HCT116 (cell line): Measurements from ENCODE around the gene MAP3K5. TPM values are rescaled to one million over a fixed set of nuclear protein-coding genes. Genes with fewer than 3 reads are reported as not detected.

Source experiments
- ATAC-seq: fragments of 200-7000 bp; cut with Tn5 transposase; 2 replicates; pipeline ENCODE4 v1.9.1; 2020; ENCODE audit warnings: mild to moderate bottlenecking, moderate library complexity
- BruUV-seq: library from RNA; stranded (reverse); fragments of 400-500 nt; replicated peaks from 2 replicates; lab custom pipeline; 2021; lab: Mats Ljungman, UMichigan
- CTCF ChIA-PET: fragments of 300-600 bp; sonication (Branson Sonifier 250); formaldehyde crosslinking; loops from one replicate; lab custom pipeline; 2021; ENCODE audit warnings: antibody characterized with exemption; lab: Charles Lee
- POLR2A ChIA-PET: fragments of 300-600, 350-600 bp; sonication (Branson Sonifier 250); formaldehyde crosslinking; loops from one replicate; lab custom pipeline; 2021; ENCODE audit warnings: antibody characterized with exemption; lab: Charles Lee
- RAD21 ChIA-PET, 2 experiments: fragments of 300-600 bp; sonication (Branson Sonifier 250); formaldehyde crosslinking; loops; one replicate each; lab custom pipeline; 2023; ENCODE audit warnings: low total read pairs in 2 of 2; ENCODE audit not compliant: uncharacterized antibody in 2 of 2, unreplicated experiment in 2 of 2, low non-redundant PET in 1 of 2; lab: Charles Lee
- DNase-seq: peaks from one replicate; pipeline ENCODE4 v3.0.0-alpha.2; 2010; ENCODE audit warnings: low read depth, low spot score
- H2AFZ ChIP-seq: fragments of 200-600 bp; shearing (Covaris generic), sonication (generic); 2 replicates; pipeline ENCODE4 v1.6.1; 2017; ENCODE audit warnings: low read depth, mixed run types, mixed read lengths, antibody characterized with exemption, low read length; ENCODE audit not compliant: poor library complexity, severe bottlenecking
- H3K27ac ChIP-seq: 2 replicates; pipeline ENCODE4 v1.5.1; 2012; ENCODE audit warnings: low read depth, low read length
- H3K27me3 ChIP-seq: fragments of 200-600 bp; sonication (generic); 2 replicates; pipeline ENCODE4 v1.6.1; 2016; ENCODE audit warnings: mixed run types, low read length, mixed read lengths; ENCODE audit not compliant: insufficient read depth
- H3K36me3 ChIP-seq, 2 experiments: fragments of 200-500 bp in 1 of 2; fragments of 200-600 bp in 1 of 2; sonication (Bioruptor generic) in 1 of 2; sonication (generic) in 1 of 2; 2 replicates each; pipeline versions ENCODE4 v1.5.1 to v1.6.1; 2014 to 2016; ENCODE audit warnings: low read length in 2 of 2, inconsistent platforms in 1 of 2, mixed read lengths in 1 of 2, mixed run types in 1 of 2; ENCODE audit not compliant: insufficient read depth in 2 of 2, control insufficient read depth in 1 of 2
- H3K4me1 ChIP-seq, 2 experiments: fragments of 200-600 bp in 1 of 2; sonication (generic) in 1 of 2; 2 replicates each; pipeline versions ENCODE4 v1.5.1 to v1.6.1; 2012 to 2017; ENCODE audit warnings: low read length in 2 of 2, inconsistent platforms in 1 of 2, mild to moderate bottlenecking in 1 of 2, mixed read lengths in 1 of 2, mixed run types in 1 of 2, moderate library complexity in 1 of 2; ENCODE audit not compliant: insufficient read depth in 2 of 2, control insufficient read depth in 1 of 2
- H3K4me2 ChIP-seq: fragments of 200-600 bp; sonication (generic); 2 replicates; pipeline ENCODE4 v1.6.1; 2017; ENCODE audit warnings: mixed run types, low read length, mixed read lengths
- H3K4me3 ChIP-seq, 2 experiments: fragments of 200-600 bp in 1 of 2; sonication (generic) in 1 of 2; replicated peaks in 1 of 2; 2 replicates each; pipeline ENCODE4 v1.5.1; 2011 to 2016; ENCODE audit warnings: low read length in 2 of 2, control low read depth in 1 of 2, low read depth in 1 of 2, mild to moderate bottlenecking in 1 of 2, mixed read lengths in 1 of 2, mixed run types in 1 of 2
- H3K79me2 ChIP-seq: fragments of 200-600 bp; sonication (generic); 2 replicates; pipeline ENCODE4 v1.6.1; 2017; ENCODE audit warnings: mild to moderate bottlenecking, mixed run types, low read length, moderate library complexity, mixed read lengths; ENCODE audit not compliant: insufficient read depth
- H3K9ac ChIP-seq: fragments of 200-600 bp; sonication (generic); 2 replicates; pipeline ENCODE4 v1.6.1; 2016; ENCODE audit warnings: low read length, mixed read lengths
- H3K9me2 ChIP-seq: fragments of 200-600 bp; sonication (generic), shearing (Covaris generic); 2 replicates; pipeline ENCODE4 v1.6.1; 2017; ENCODE audit warnings: mixed run types, mild to moderate bottlenecking, moderate library complexity; ENCODE audit not compliant: insufficient read depth
- H3K9me3 ChIP-seq, 2 experiments: fragments of 200-500 bp in 1 of 2; fragments of 200-600 bp in 1 of 2; sonication (Bioruptor generic) in 1 of 2; sonication (generic) in 1 of 2; 2 replicates each; pipeline ENCODE4 v1.6.1; 2014 to 2017; ENCODE audit warnings: low read length in 2 of 2, mixed read lengths in 2 of 2, inconsistent platforms in 1 of 2, low read depth in 1 of 2, mild to moderate bottlenecking in 1 of 2, mixed run types in 1 of 2, moderate library complexity in 1 of 2; ENCODE audit not compliant: control insufficient read depth in 1 of 2, insufficient read depth in 1 of 2
- H4K20me1 ChIP-seq: fragments of 200-600 bp; sonication (generic), shearing (Covaris generic); 2 replicates; pipeline ENCODE4 v1.6.1; 2017; ENCODE audit warnings: mixed run types, mild to moderate bottlenecking, moderate library complexity; ENCODE audit not compliant: insufficient read depth
- CBX3 ChIP-seq: IDR thresholded peaks from 2 replicates; pipeline ENCODE4 v1.6.1; 2012; ENCODE audit warnings: low read depth
- EGR1 ChIP-seq: IDR thresholded peaks from 2 replicates; pipeline ENCODE4 v1.6.1; 2012; ENCODE audit warnings: low read depth
- EZH2 ChIP-seq: fragments of 200-600 bp; sonication (generic); IDR thresholded peaks from 2 replicates; pipeline ENCODE4 v1.6.1; 2017; ENCODE audit warnings: antibody characterized with exemption, mixed run types
- MAX ChIP-seq: IDR thresholded peaks from 2 replicates; pipeline ENCODE4 v1.6.1; 2012
- RAD21 ChIP-seq: IDR thresholded peaks from 2 replicates; pipeline ENCODE4 v1.6.1; 2012; ENCODE audit warnings: low read depth, mild to moderate bottlenecking
- REST ChIP-seq: IDR thresholded peaks from 2 replicates; pipeline ENCODE4 v1.6.1; 2012; ENCODE audit warnings: low read depth
- SIN3A ChIP-seq: IDR thresholded peaks from 2 replicates; pipeline ENCODE4 v1.6.1; 2012; ENCODE audit warnings: low read depth
- intact Hi-C: fragments of 100-400 bp; cut with micrococcal nuclease; formaldehyde crosslinking; loops from 2 replicates; pipeline ENCODE4 v1.10.0; 2022
- total RNA-seq: library from RNA; stranded (reverse); gene quantifications from one replicate; pipeline ENCODE4 v1.2.1, GENCODE V29; 2021; ENCODE audit not compliant: unreplicated experiment

Gene MAP3K5
- total RNA-seq, 1 experiment from 2014 or later, result 11.8 TPM

GRCh38 chr6:136739501-136739900 lies 52.8 kb downstream of the MAP3K5 start (continued):
- no peak for TF ChIP-seq REST
- TF ChIP-seq EZH2, result no peak
- TF ChIP-seq CBX3, result no peak
- no peak for TF ChIP-seq MAX
- TF ChIP-seq SIN3A, result no peak
- no peak for TF ChIP-seq RAD21
- no peak for TF ChIP-seq EGR1
- TF ChIP-seq, all 23 proteins: peak for 0

- Histone ChIP-seq H3K4me3 (no peak overlapping the region), H3K36me3 (no peaks in the 10 kb centered on the region), H3K27ac (no peak overlapping the region), H3K4me1 (no peaks in the 10 kb centered on the region), H3K9me3 (no peaks in the 10 kb centered on the region), H3K9me2 (no peaks in the 10 kb centered on the region), H3K27me3 (no peaks in the 10 kb centered on the region), H3K4me2 (no peak overlapping the region), H3K79me2 (no peaks in the 10 kb centered on the region; the same call in 1 of the 2 replicates), H3K9ac (no peak overlapping the region), H2AFZ (no peak overlapping the region), H4K20me1 (no peaks in the 10 kb centered on the region)
- no peak for ATAC-seq
- BruUV-seq, result no TSS peak
- no peak for TF ChIP-seq EGR1
- ChIA-PET POLR2A (no interaction called here), CTCF (no interaction called here), RAD21 (no interaction called here)
- DNase-seq, result no peak
- intact Hi-C loops, result no loop called here
Measured at GRCh38 chr6:136739071-136739470, 53.2 kb downstream of the MAP3K5 start.
